Activated T-cell treated with anti-CD3 and anti-CD28 coated beads, Interleukin-2, amount 50 U/mL, for 72 hours (primary cell): ENCODE measurements around the gene CTNNA1. TPM values are rescaled to one million over a fixed set of nuclear protein-coding genes. Genes with fewer than 3 reads are reported as not detected.

Experiments used
- ATAC-seq, 2 donors: fragments of 150-1000 bp; cut with Tn5 transposase; replicated peaks in 1 of 2; 2 replicates each; pipeline ENCODE4 v1.10.0; 2021; ENCODE audit warnings: moderate library complexity in 2 of 2, mild to moderate bottlenecking in 1 of 2
- DNase-seq, 2 donors: peaks; one replicate each; pipeline ENCODE4 v3.0.0; 2021 to 2022; ENCODE audit warnings: mixed read lengths in 1 of 2
- H3K27ac Mint-ChIP-seq: one replicate; pipeline ENCODE4 v1.8.0; 2022; ENCODE audit warnings: mild to moderate bottlenecking, moderate library complexity, mixed read lengths
- H3K27me3 Mint-ChIP-seq: one replicate; pipeline ENCODE4 v1.8.0; 2022; ENCODE audit warnings: low read depth, mixed read lengths
- H3K36me3 Mint-ChIP-seq, 2 donors: one replicate each; pipeline ENCODE4 v1.8.0; 2022; ENCODE audit warnings: mixed read lengths in 2 of 2, mild to moderate bottlenecking in 1 of 2; ENCODE audit not compliant: insufficient read depth in 2 of 2
- H3K4me1 Mint-ChIP-seq: one replicate; pipeline ENCODE4 v1.8.0; 2022; ENCODE audit warnings: low read depth, mixed read lengths
- H3K4me3 Mint-ChIP-seq, 2 donors: one replicate each; pipeline ENCODE4 v1.8.0; 2022; ENCODE audit warnings: mild to moderate bottlenecking in 2 of 2, mixed read lengths in 2 of 2, moderate library complexity in 2 of 2
- H3K9me3 Mint-ChIP-seq, 2 donors: one replicate each; pipeline ENCODE4 v1.8.0; 2022; ENCODE audit warnings: mixed read lengths in 2 of 2
- total RNA-seq, 2 donors: library from RNA; stranded (reverse); gene quantifications; one replicate each; pipeline ENCODE4 v1.2.3, GENCODE V29; 2022

The CTNNA1 gene
- total RNA-seq, 2 donors from 2014 or later: 62.3 to 73.0 TPM

DNA sequence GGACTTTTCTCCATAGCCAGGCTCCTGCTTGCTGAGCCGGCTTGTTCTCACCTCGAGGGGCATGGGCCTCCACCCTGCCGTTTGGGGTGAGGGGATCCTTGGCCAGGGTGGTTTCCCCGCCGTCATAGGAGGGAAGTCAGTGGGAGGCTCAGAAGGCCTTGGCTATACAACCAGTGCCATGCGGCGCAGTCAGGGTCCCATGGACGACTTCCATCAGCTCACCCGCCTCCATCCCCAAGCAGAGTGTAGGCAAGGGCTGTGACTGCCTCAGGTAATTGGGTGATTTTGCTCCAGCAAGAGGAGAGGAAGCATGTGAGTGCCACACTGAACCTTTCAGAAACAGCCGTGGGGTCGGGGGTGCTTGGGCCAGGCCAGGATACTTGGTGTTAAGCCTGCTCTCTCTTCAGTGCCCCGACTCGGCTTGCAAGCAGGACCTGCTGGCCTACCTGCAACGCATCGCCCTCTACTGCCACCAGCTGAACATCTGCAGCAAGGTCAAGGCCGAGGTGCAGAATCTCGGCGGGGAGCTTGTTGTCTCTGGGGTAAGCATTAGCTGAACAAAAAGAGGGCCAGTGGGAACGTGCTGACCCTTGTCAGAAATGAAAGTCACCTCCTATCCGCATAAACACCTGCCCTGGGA, 179.1 kb downstream of the CTNNA1 start:
- DNase-seq (no peak), ATAC-seq (no peak)
- Mint-ChIP-seq H3K4me3 (no peak overlapping the region), H3K9me3 (no peaks in the 10 kb centered on the region), H3K27ac (no peak overlapping the region), H3K4me1 (no peaks in the 10 kb centered on the region), H3K36me3 (peaks cover 0 to 1% of the 10 kb centered on the region in 2 donors), H3K27me3 (no peaks in the 10 kb centered on the region)

DNA sequence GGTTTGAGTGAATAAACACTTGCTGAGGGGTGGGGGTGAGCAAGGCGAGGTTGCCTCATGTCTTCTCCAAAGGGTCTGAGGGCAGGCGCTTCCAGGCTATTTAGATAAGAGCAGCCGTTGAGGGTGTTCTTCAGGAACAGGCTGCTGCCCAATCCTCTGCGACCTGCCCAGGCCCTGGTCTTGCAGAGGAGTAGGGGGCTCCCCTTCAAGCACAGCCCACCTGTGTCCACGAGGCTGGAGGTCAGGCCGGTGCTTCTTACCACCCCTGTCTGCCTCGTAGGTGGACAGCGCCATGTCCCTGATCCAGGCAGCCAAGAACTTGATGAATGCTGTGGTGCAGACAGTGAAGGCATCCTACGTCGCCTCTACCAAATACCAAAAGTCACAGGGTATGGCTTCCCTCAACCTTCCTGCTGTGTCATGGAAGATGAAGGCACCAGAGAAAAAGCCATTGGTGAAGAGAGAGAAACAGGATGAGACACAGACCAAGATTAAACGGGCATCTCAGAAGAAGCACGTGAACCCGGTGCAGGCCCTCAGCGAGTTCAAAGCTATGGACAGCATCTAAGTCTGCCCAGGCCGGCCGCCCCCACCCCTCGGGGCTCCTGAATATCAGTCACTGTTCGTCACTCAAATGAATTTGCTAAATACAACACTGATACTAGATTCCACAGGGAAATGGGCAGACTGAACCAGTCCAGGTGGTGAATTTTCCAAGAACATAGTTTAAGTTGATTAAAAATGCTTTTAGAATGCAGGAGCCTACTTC, 180.5 kb downstream of the CTNNA1 start:
- ATAC-seq: no peak
- no peaks in the 10 kb centered on the region for H3K9me3 Mint-ChIP-seq
- H3K27me3 Mint-ChIP-seq: no peaks in the 10 kb centered on the region
- H3K27ac Mint-ChIP-seq: no peak overlapping the region
- H3K4me1 Mint-ChIP-seq: no peaks in the 10 kb centered on the region
- peaks cover 0 to 1% of the 10 kb centered on the region in 2 donors for H3K36me3 Mint-ChIP-seq
- no peak overlapping the region for H3K4me3 Mint-ChIP-seq
- no peak for DNase-seq

DNA sequence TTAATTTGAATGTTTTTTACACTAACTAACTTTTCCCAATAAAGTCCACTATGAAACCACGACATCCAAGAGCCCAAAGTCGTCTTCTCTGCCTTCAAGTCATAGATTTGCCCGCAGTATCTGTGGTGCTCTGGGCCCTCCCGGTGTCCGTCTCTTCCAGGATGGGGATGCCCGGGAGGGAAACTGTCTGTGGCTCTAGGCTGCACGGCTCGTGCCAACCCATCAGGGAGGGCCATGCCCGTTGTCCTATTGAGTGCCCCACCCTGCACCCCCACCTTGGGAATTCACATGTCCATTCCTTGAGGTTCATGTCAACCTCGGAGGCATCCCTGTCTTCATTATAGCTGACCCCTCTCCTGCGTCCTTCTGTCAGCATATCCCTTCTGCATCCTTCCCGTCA, 181.7 kb downstream of the CTNNA1 start:
- Mint-ChIP-seq H3K27me3 (no peaks in the 10 kb centered on the region), H3K9me3 (no peaks in the 10 kb centered on the region), H3K4me1 (no peaks in the 10 kb centered on the region), H3K4me3 (no peak overlapping the region), H3K27ac (no peak overlapping the region), H3K36me3 (peaks cover 0 to 1% of the 10 kb centered on the region in 2 donors)
- ATAC-seq (no peak), DNase-seq (no peak)

DNA sequence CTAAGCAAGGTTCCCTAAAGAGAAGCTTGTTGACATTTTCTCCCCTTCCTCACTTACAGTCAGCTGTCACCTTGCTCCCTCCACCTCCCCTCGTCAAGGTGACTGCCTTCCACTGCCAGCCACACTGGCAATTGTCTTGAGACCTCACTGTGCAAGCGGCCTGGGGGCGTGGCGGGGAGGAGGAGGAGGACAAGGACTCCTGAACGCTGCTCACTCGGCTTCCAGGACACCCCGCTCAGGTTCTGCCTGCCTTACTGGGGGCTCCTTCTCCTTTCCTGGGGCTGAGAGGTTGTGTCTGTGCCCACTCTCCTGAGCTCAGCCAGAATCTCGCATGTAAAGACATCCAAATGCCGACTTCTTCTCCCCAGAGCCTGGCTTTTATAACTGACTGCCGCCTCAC, 182.2 kb downstream of the CTNNA1 start:
- ATAC-seq (no peak), DNase-seq (no peak)
- Mint-ChIP-seq H3K27me3 (no peaks in the 10 kb centered on the region), H3K4me1 (peaks cover under 1% of the 10 kb centered on the region), H3K27ac (no peak overlapping the region), H3K4me3 (no peak overlapping the region), H3K36me3 (peaks cover 0 to 1% of the 10 kb centered on the region in 2 donors), H3K9me3 (no peaks in the 10 kb centered on the region)

DNA sequence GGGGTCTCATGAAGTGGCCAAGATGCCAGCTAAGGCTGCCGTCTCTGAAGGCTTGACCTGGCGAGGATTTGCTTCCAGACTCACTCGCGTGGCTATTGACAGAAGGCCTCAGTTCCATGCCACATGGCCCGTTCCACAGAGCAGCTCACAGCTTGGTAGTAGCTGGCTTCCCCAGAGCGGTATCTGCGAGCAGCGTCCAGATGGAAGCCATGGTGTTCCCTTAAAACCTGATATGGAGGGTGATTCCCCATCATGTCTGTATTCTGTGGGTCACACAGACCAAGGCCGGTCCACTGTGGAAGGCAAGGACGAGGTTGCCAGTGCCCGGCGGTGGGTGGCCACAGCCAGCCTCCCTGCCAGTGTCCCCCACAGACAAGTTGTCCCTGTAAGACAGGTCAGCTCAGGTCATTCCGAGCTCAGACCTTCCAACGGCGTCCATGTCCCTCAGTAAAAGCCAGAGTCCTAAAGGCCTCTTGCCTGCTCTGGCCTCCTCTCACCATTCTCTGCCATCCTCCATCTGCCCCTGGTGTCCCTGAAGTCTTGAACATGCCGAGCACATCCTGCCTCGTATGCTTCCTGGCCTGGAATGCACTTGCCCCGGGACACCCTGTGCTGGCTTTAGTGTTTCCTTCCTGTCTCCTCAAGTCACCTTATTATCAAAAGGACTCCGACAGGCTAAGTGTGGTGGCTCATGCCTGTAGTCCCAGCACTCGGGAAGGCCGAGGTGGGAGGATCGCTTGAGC, 183.2 kb downstream of the CTNNA1 start:
- DNase-seq (no peak), ATAC-seq (no peak)
- peaks cover 3% of the 10 kb centered on the region in 2 donors for H3K9me3 Mint-ChIP-seq
- H3K27me3 Mint-ChIP-seq: no peaks in the 10 kb centered on the region
- H3K27ac Mint-ChIP-seq: no peak overlapping the region
- peaks cover 8% of the 10 kb centered on the region for H3K4me1 Mint-ChIP-seq
- peaks cover 1 to 4% of the 10 kb centered on the region in 2 donors for H3K36me3 Mint-ChIP-seq
- H3K4me3 Mint-ChIP-seq: no peak overlapping the region

DNA sequence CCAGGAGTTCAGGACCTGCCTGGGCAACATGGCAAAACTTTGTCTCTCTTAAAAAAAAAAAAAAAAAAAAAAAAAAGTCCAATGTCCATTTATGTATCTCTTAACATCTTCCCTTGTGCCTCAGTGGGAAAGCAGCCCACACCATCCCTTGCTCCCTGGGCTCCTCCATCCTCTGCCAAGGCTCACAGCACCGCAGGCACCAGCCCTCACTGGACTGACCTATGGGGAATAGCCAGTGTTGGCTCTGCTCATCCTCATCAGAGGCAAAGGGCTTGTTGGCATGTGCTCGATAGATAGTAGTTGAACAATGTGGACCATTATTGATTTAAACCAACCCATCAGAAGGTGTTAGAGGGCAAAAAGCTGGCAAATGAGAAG, 183.7 kb downstream of the CTNNA1 start:
- Mint-ChIP-seq H3K4me3 (no peak overlapping the region), H3K27me3 (no peaks in the 10 kb centered on the region), H3K4me1 (peaks cover 8% of the 10 kb centered on the region), H3K36me3 (peaks cover 2 to 5% of the 10 kb centered on the region in 2 donors), H3K27ac (no peak overlapping the region), H3K9me3 (peaks cover 3 to 5% of the 10 kb centered on the region in 2 donors)
- DNase-seq (no peak), ATAC-seq (no peak)

DNA sequence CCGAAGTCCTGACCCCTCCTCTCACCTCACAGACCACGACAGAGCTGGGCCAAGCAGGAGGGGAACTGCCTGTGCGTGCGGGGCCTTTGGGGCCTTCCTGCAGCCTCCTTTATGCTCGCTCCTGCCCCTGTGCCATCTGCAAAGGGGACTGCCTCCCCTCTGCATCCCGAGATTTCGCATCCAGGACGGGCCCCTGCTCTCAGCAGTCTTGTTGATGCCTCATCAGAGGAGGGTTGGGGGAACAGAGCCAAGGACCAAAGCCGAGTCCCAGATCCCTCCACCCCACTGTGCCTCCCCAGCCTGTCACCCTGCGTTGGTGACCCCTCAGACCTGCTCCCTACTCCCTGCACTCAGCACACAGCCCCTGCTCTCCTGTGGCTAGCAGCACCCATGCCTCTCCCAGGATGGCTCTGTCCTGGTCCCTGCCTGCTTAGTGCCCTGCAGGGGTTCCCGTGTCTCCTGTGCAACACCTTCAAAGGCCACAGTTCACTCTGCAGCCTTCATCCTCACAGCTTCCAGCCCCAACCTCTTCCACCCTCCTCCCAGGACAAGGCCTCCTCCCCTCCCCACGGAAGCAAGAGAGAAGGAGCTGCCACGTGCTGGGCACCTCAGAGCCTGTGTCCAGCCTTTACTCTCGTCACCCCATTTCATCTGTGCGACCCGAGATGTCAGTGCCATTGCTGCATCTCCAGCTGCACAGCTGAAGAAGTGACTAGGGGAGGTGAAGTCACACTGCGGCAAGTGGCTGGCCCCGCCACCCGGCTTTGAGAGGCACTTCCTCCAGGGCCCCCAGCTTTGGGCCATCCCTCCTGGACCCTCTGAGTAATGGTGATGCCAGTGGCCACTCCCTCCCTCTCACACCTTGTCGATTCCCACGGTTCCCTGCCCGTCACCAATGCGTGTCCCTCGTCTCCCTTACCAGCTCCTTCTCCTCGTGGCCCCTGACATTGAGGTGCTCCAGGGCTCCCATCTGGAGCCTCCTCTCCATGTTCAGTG, 184.5 kb downstream of the CTNNA1 start:
- H3K36me3 Mint-ChIP-seq: peaks cover 2 to 7% of the 10 kb centered on the region in 2 donors
- H3K4me1 Mint-ChIP-seq: peaks cover 8% of the 10 kb centered on the region
- ATAC-seq (peak in 1 of 2 donors; percentile 15), DNase-seq (no peak)
- H3K27me3 Mint-ChIP-seq: no peaks in the 10 kb centered on the region
- peaks cover 3 to 5% of the 10 kb centered on the region in 2 donors for H3K9me3 Mint-ChIP-seq
- no peak overlapping the region for H3K4me3 Mint-ChIP-seq
- peak overlapping the region; percentile 3 for H3K27ac Mint-ChIP-seq

DNA sequence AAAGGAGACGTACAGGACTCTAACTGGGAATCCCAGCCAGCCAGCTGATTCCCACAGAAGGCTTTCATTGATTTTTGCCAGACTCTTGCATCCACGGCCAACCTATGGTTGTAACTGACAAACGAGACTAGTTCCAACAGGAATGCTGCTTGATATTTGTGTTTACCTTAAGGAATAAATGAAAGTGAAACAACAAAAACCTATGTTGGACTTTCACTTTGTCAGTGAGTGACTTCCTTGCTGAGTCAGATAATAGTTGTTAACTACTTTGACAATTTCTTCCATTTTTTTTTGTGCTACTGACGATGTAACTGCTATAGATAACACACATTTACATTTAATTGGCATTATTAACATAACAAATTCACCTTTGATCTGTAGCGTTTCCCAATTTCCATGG, 185.3 kb downstream of the CTNNA1 start:
- H3K27ac Mint-ChIP-seq: peak overlapping the region; percentile 3
- DNase-seq (no peak), ATAC-seq (no peak)
- peaks cover 3 to 5% of the 10 kb centered on the region in 2 donors for H3K9me3 Mint-ChIP-seq
- peaks cover 2 to 8% of the 10 kb centered on the region in 2 donors for H3K36me3 Mint-ChIP-seq
- no peaks in the 10 kb centered on the region for H3K27me3 Mint-ChIP-seq
- H3K4me3 Mint-ChIP-seq: no peak overlapping the region
- H3K4me1 Mint-ChIP-seq: peaks cover 8% of the 10 kb centered on the region

DNA sequence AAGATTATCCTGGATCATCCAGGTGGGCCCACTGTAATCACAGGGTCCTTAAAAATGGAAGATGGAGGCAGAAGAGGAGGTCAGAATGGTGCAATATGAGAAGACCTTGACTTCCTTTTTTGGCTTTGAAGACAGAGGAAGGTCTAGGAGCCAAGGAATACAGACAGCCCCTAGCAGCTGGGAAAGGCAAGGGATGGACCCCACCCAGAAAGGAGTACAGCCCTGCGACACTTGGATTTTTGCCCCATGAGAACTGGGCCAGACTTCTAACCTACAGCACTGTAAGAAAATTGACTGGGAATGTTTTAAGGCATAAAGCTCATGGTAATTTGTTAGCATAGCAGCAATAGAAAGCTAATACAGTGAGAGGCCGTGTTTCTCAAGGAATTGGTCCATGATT, 188.8 kb downstream of the CTNNA1 start:
- peaks cover 14% of the 10 kb centered on the region for H3K4me1 Mint-ChIP-seq

DNA sequence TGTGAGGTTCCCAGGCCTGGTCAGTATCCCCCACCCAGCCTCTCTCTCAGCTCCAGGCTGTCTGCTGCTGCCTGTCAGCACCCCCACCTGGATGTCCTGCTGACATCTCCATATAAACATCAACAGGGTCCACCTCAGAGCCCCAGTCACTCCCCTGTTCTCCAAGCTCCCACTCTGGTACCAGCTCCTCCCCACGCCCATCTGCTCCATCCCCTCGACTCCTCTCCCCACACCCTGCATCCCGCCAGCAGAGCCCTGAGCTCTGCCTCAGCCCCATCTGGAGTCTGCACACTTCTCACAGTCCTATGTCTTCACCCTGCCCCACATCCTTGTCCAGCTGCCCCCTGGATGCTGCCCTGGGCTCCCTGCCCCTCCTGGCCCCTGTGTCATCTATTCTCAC, 189.6 kb downstream of the CTNNA1 start:
- ATAC-seq (no peak), DNase-seq (no peak)
- Mint-ChIP-seq H3K4me1 (peaks cover 14% of the 10 kb centered on the region), H3K27me3 (no peaks in the 10 kb centered on the region), H3K27ac (peak overlapping the region; percentile 59), H3K36me3 (peaks cover 2 to 8% of the 10 kb centered on the region in 2 donors), H3K4me3 (no peak overlapping the region), H3K9me3 (peaks cover 3 to 5% of the 10 kb centered on the region in 2 donors)

More for the DNA sequence above, 188.8 kb downstream of the CTNNA1 start:
- ATAC-seq (no peak), DNase-seq (no peak)
- no peak overlapping the region for H3K4me3 Mint-ChIP-seq
- H3K9me3 Mint-ChIP-seq: peaks cover 3 to 5% of the 10 kb centered on the region in 2 donors
- H3K27ac Mint-ChIP-seq: no peak overlapping the region
- H3K27me3 Mint-ChIP-seq: no peaks in the 10 kb centered on the region
- H3K36me3 Mint-ChIP-seq: peaks cover 2 to 8% of the 10 kb centered on the region in 2 donors

DNA sequence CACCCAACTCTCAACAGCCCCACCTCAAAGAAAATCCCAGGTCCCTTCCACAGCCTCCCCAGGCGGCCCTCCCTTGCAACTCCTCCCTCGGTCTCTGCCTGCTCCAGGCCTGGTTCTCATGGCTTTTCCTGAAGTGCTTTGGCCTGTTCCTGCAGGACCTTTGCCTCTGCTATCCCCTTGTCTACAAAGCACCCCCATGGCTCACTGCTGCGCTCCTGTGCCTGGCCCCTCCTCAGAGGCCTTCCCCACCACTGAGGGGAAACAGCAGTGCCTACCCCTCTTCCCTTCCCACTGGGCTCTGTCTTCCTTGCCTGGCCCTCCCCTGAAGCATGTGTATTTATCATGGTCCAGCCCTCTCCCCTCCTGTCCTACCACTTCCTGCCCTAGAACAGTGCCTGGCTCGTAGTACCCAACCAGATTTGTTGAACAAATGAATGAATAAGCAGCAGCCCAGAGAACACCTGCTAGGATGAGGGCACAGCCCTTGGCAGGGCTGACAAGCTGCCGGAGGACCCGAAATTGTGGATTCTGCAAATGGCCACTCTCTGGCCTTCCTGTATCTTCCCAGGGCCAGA, 190.5 kb downstream of the CTNNA1 start:
- peaks cover 14% of the 10 kb centered on the region for H3K4me1 Mint-ChIP-seq
- H3K27me3 Mint-ChIP-seq: no peaks in the 10 kb centered on the region
- DNase-seq (no peak), ATAC-seq (no peak)
- H3K9me3 Mint-ChIP-seq: peaks cover 3 to 5% of the 10 kb centered on the region in 2 donors
- H3K27ac Mint-ChIP-seq: no peak overlapping the region
- H3K4me3 Mint-ChIP-seq: no peak overlapping the region
- peaks cover 2 to 8% of the 10 kb centered on the region in 2 donors for H3K36me3 Mint-ChIP-seq
